ENCODE results near the gene FBXO3.

GRCh38 chr11:33769542-33769941, 4.8 kb downstream of the FBXO3 start:
- no peak for TF ChIP-seq CTCF (conservative IDR thresholded peaks at IDR 0.05; ENCODE audit: low read depth in 2 of 2)
- TF ChIP-seq POLR2AphosphoS5 (IDR thresholded peaks at IDR 0.05; ENCODE audit: low read depth), result no peak
- no peak for TF ChIP-seq ZNF114 (CRISPR knock-in tag; IDR thresholded peaks at IDR 0.05)
- no peak for TF ChIP-seq REST (IDR thresholded peaks at IDR 0.05; ENCODE audit: unreplicated experiment)
